K562 (cell line): ENCODE measurements around the gene BRSK1. TPM values are rescaled to one million over a fixed set of nuclear protein-coding genes. Genes with fewer than 3 reads are reported as not detected.
A peak's percentile ranks its signal among the peaks of the same experiment; 100 is the strongest.

ENCODE experiments used
- ESRRB ChIP-seq: fragments of 250-450 bp; sonication (Bioruptor Pico); IDR thresholded peaks from 2 replicates; pipeline ENCODE4 v1.5.0; 2020; ENCODE audit warnings: mild to moderate bottlenecking, moderate library complexity, borderline replicate concordance
- SRSF1 ChIP-seq: fragments of 200-400 bp; formaldehyde crosslinking; IDR thresholded peaks from 2 replicates; pipeline ENCODE4 v1.6.1; 2017; ENCODE audit warnings: mild to moderate bottlenecking, low read depth, low read length, moderate library complexity
- ZNF133 ChIP-seq: fragments of 250-450 bp; sonication (Bioruptor Pico); IDR thresholded peaks from 2 replicates; pipeline ENCODE4 v1.4.0; 2020; ENCODE audit warnings: mild to moderate bottlenecking
- ZNF384 ChIP-seq: IDR thresholded peaks from 2 replicates; pipeline ENCODE4 v1.6.1; 2012; ENCODE audit warnings: low read depth, low read length, improper control_type of control experiment
- polyA plus RNA-seq, 8 experiments: library from polyadenylated mRNA; depleted of rRNA in 4 of 8; stranded (reverse) in 5 of 8; unstranded in 3 of 8; fragments of >200 nt; fragmentation: Nextera tagmentation in 2 of 8; fragmentation: Illumina TruSeq in 1 of 8; extraction: Ambion mirVana in 2 of 8; extraction: Trizol in 1 of 8; gene quantifications; 2 replicates each; pipeline versions ENCODE4 v1.2.1 to v1.2.3, GENCODE V29; 2011 to 2014; ENCODE audit warnings: inconsistent platforms in 1 of 8, missing spikeins in 1 of 8
- total RNA-seq, 7 experiments: library from RNA; depleted of rRNA in 6 of 7; stranded (reverse); fragments of >200 nt in 6 of 7; fragmentation: Illumina TruSeq in 2 of 7; extraction: Trizol in 2 of 7; gene quantifications; 2 replicates each; pipeline versions ENCODE4 v1.2.1 to v1.2.3, GENCODE V29; 2011 to 2021; ENCODE audit warnings: low replicate concordance in 1 of 7
- TF ChIP-seq, protein P1 (sequence below): fragments of 450-650 bp; IDR thresholded peaks from 2 replicates; pipeline ENCODE4 v1.6.1; 2014; ENCODE audit warnings: low read depth, mild to moderate bottlenecking, moderate library complexity, borderline replicate concordance
- TF ChIP-seq, protein P2 (sequence below): IDR thresholded peaks from 2 replicates; pipeline ENCODE4 v1.6.1; 2011; ENCODE audit warnings: borderline replicate concordance, low read depth, mild to moderate bottlenecking, moderate library complexity, low read length; ENCODE audit not compliant: insufficient read depth, poor library complexity, severe bottlenecking
- TF ChIP-seq, protein P3 (sequence below), 2 experiments: fragments of 450-650 bp; IDR thresholded peaks; 2 replicates each; pipeline ENCODE4 v1.6.1; 2016
- TF ChIP-seq, protein P4 (sequence below): fragments of 250-450 bp; sonication (Bioruptor Pico); IDR thresholded peaks from 2 replicates; pipeline ENCODE4 v1.4.0; 2020; ENCODE audit warnings: borderline replicate concordance
- TF ChIP-seq, protein P5 (sequence below): sonication (generic); formaldehyde crosslinking; IDR thresholded peaks from 2 replicates; pipeline ENCODE4 v1.8.0; 2023; ENCODE audit warnings: mild to moderate bottlenecking, missing genetic modification reagents
- TF ChIP-seq, protein P6 (sequence below), 3 experiments: fragments of 200-800 bp in 1 of 3; sonication (Bioruptor generic) in 1 of 3; sonication (generic) in 1 of 3; formaldehyde crosslinking in 1 of 3; IDR thresholded peaks; 2 replicates each; pipeline versions ENCODE4 v1.6.1 to v1.8.0; 2016 to 2022; ENCODE audit warnings: mild to moderate bottlenecking in 2 of 3, missing compliant biosample characterization in 2 of 3, missing genetic modification characterization in 2 of 3, missing genetic modification reagents in 1 of 3

The BRSK1 gene
- total and polyA plus RNA-seq, 9 of the 15 experiments (the other 6 are each of a cell fraction or from before 2014, with no cell fraction given), result 1.7 to 9.3 (median 3.8) TPM; not detected in 2

DNA sequence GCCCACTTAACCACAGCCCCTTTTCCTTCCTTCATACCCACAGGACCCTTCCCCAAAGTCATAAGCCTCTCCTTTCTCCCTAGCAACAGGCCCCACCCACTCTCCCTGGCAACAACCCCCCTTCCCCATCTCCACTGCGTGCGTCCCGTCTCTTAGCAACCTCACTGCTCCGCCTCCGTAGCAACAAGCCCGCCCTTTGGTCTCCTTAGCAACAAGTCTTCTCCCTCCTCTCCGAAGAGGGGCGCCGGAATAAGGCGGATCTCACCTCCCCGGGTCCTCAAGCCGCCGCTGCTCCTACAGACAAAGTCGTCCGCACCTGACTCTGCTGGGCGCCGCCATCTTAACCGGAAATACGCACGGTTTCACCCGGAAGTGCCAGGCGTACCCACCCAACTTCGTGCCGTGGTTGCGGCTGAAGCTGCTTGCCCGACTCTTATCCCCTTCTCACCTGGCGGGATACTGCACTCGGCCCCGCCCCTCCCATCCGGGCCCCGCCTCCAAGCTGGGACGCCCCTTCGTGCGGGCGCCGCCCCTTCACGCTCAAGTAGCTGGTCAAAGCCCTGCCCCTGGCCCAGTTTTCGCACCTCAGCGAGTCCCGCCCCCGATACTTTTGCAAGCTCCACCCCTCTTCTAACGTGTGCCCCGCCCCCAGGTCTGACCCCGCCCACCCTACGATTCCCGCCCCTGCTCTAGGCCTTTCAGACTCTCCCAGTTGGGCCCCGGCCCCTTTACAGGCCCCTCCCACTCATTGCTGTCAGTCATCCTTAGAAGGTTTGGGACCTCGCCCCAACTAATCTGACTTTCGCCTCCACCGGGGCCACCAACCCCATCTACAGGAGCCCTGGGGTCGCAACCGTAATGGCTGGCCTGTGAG, 3.8 kb upstream of the BRSK1 start, which contains the start of gene HSPBP1 (continued):
- TF ChIP-seq, protein P1, sequence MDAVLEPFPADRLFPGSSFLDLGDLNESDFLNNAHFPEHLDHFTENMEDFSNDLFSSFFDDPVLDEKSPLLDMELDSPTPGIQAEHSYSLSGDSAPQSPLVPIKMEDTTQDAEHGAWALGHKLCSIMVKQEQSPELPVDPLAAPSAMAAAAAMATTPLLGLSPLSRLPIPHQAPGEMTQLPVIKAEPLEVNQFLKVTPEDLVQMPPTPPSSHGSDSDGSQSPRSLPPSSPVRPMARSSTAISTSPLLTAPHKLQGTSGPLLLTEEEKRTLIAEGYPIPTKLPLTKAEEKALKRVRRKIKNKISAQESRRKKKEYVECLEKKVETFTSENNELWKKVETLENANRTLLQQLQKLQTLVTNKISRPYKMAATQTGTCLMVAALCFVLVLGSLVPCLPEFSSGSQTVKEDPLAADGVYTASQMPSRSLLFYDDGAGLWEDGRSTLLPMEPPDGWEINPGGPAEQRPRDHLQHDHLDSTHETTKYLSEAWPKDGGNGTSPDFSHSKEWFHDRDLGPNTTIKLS, result 0 out of 2 replicates have a peak, but pooled peaks have one; percentile 30
- TF ChIP-seq, protein P2, sequence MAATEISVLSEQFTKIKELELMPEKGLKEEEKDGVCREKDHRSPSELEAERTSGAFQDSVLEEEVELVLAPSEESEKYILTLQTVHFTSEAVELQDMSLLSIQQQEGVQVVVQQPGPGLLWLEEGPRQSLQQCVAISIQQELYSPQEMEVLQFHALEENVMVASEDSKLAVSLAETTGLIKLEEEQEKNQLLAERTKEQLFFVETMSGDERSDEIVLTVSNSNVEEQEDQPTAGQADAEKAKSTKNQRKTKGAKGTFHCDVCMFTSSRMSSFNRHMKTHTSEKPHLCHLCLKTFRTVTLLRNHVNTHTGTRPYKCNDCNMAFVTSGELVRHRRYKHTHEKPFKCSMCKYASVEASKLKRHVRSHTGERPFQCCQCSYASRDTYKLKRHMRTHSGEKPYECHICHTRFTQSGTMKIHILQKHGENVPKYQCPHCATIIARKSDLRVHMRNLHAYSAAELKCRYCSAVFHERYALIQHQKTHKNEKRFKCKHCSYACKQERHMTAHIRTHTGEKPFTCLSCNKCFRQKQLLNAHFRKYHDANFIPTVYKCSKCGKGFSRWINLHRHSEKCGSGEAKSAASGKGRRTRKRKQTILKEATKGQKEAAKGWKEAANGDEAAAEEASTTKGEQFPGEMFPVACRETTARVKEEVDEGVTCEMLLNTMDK, result peak; percentile 14
- TF ChIP-seq SRSF1, result no peak
- TF ChIP-seq, protein P3, sequence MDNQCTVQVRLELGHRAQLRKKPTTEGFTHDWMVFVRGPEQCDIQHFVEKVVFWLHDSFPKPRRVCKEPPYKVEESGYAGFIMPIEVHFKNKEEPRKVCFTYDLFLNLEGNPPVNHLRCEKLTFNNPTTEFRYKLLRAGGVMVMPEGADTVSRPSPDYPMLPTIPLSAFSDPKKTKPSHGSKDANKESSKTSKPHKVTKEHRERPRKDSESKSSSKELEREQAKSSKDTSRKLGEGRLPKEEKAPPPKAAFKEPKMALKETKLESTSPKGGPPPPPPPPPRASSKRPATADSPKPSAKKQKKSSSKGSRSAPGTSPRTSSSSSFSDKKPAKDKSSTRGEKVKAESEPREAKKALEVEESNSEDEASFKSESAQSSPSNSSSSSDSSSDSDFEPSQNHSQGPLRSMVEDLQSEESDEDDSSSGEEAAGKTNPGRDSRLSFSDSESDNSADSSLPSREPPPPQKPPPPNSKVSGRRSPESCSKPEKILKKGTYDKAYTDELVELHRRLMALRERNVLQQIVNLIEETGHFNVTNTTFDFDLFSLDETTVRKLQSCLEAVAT (IDR thresholded peaks at IDR 0.05), result peak in 1 of 2 experiments; percentile 37; a peak in 1 of 4 replicates
- TF ChIP-seq, protein P4, sequence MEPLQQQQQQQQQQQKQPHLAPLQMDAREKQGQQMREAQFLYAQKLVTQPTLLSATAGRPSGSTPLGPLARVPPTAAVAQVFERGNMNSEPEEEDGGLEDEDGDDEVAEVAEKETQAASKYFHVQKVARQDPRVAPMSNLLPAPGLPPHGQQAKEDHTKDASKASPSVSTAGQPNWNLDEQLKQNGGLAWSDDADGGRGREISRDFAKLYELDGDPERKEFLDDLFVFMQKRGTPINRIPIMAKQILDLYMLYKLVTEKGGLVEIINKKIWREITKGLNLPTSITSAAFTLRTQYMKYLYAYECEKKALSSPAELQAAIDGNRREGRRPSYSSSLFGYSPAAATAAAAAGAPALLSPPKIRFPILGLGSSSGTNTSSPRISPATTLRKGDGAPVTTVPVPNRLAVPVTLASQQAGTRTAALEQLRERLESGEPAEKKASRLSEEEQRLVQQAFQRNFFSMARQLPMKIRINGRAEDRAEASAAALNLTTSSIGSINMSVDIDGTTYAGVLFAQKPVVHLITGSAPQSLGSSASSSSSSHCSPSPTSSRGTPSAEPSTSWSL (CRISPR knock-in tag), result no peak
- no peak for TF ChIP-seq ZNF133 (CRISPR knock-in tag)
- TF ChIP-seq, protein P5, sequence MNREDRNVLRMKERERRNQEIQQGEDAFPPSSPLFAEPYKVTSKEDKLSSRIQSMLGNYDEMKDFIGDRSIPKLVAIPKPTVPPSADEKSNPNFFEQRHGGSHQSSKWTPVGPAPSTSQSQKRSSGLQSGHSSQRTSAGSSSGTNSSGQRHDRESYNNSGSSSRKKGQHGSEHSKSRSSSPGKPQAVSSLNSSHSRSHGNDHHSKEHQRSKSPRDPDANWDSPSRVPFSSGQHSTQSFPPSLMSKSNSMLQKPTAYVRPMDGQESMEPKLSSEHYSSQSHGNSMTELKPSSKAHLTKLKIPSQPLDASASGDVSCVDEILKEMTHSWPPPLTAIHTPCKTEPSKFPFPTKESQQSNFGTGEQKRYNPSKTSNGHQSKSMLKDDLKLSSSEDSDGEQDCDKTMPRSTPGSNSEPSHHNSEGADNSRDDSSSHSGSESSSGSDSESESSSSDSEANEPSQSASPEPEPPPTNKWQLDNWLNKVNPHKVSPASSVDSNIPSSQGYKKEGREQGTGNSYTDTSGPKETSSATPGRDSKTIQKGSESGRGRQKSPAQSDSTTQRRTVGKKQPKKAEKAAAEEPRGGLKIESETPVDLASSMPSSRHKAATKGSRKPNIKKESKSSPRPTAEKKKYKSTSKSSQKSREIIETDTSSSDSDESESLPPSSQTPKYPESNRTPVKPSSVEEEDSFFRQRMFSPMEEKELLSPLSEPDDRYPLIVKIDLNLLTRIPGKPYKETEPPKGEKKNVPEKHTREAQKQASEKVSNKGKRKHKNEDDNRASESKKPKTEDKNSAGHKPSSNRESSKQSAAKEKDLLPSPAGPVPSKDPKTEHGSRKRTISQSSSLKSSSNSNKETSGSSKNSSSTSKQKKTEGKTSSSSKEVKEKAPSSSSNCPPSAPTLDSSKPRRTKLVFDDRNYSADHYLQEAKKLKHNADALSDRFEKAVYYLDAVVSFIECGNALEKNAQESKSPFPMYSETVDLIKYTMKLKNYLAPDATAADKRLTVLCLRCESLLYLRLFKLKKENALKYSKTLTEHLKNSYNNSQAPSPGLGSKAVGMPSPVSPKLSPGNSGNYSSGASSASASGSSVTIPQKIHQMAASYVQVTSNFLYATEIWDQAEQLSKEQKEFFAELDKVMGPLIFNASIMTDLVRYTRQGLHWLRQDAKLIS (CRISPR knock-in tag), result no peak
- no peak for TF ChIP-seq ESRRB (CRISPR knock-in tag)
- TF ChIP-seq ZNF384, result no peak
- TF ChIP-seq, protein P6, sequence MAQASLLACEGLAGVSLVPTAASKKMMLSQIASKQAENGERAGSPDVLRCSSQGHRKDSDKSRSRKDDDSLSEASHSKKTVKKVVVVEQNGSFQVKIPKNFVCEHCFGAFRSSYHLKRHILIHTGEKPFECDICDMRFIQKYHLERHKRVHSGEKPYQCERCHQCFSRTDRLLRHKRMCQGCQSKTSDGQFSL (CRISPR knock-in tag; IDR thresholded peaks at IDR 0.05), result 0 out of 2 replicates have a peak, but pooled peaks have one; percentile 34
- TF ChIP-seq, protein P6 (tag; IDR thresholded peaks at IDR 0.05), result no peak
